ENCODE results near the gene ZGRF1. TPM values are rescaled to one million over a fixed set of nuclear protein-coding genes. Genes with fewer than 3 reads are reported as not detected.

ZGRF1 gene
- total and polyA plus RNA-seq, 9 donors, result 1.5 to 6.1 (median 4.5) TPM

DNA sequence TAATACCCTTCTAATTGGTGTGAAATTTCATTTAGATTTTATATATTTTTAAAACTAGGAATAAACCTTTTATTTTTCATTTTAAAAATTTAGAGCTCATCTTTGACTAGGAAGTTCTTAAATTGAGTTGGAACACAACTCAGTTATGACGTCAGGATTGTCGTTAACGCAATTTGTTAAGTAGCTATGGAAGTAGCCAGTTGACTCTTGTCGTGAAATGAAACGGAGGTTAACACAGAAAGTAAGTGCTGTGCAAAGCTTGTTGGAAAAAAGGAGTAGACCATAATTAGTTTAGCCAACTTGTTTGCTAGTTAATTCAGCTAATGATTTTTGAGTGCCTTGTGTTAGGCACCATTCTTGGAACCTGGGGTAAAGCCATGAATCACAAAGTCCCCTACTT, 18.6 kb upstream of the ZGRF1 start:
- Histone ChIP-seq H3K4me3 (no peak overlapping the region), H3K27ac (no peak overlapping the region), H3K36me3 (no peaks in the 10 kb centered on the region), H3K4me1 (ENCODE audit: insufficient read depth) (no peaks in the 10 kb centered on the region), H3K9me3 (no peaks in the 10 kb centered on the region), H3K27me3 (no peaks in the 10 kb centered on the region)
- DNase-seq, result no peak
- WGBS, 3 donors, result 80 to 84% (median 82%) methylated on average over 5 of the region's 5 CpGs
- intact Hi-C loops (cut with DNase I), result no loop called here
- no peak for TF ChIP-seq POLR2A (IDR thresholded peaks at IDR 0.05)
- no peak for TF ChIP-seq EP300 (IDR thresholded peaks at IDR 0.05)
- TF ChIP-seq, protein P1, sequence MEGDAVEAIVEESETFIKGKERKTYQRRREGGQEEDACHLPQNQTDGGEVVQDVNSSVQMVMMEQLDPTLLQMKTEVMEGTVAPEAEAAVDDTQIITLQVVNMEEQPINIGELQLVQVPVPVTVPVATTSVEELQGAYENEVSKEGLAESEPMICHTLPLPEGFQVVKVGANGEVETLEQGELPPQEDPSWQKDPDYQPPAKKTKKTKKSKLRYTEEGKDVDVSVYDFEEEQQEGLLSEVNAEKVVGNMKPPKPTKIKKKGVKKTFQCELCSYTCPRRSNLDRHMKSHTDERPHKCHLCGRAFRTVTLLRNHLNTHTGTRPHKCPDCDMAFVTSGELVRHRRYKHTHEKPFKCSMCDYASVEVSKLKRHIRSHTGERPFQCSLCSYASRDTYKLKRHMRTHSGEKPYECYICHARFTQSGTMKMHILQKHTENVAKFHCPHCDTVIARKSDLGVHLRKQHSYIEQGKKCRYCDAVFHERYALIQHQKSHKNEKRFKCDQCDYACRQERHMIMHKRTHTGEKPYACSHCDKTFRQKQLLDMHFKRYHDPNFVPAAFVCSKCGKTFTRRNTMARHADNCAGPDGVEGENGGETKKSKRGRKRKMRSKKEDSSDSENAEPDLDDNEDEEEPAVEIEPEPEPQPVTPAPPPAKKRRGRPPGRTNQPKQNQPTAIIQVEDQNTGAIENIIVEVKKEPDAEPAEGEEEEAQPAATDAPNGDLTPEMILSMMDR (IDR thresholded peaks at IDR 0.05), result no peak

DNA sequence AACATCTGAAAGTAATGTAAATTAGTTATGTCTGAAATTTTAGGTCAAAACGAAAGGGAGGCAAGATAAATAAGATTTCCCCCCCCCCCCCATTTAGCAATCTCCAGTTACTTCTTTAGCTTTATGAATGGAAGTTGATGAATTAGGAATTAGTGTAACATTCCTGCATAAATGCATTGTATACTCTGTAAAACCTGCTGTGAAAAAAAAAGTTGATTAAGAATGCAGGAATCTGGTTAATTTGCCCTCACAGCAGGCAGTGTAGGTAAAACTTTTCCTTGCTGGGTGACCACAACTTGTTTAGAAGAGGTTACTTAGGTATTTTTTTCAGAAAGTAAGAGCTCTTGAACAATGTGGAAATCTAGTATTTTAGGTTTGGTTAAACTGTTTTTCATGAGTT, 15.5 kb upstream of the ZGRF1 start:
- intact Hi-C loops (cut with DNase I), result no loop called here
- no peak overlapping the region for H3K27ac ChIP-seq
- no peaks in the 10 kb centered on the region for H3K9me3 ChIP-seq
- H3K27me3 ChIP-seq, result peaks cover 4% of the 10 kb centered on the region
- no peaks in the 10 kb centered on the region for H3K4me1 ChIP-seq (ENCODE audit: insufficient read depth)
- TF ChIP-seq, protein P1 (IDR thresholded peaks at IDR 0.05), result no peak
- no peak for TF ChIP-seq EP300 (IDR thresholded peaks at IDR 0.05)
- no peak overlapping the region for H3K4me3 ChIP-seq
- 34 to 48% (median 35%) methylated on average over 1 of the region's 1 CpG for WGBS, 3 donors
- no peak for DNase-seq
- no peaks in the 10 kb centered on the region for H3K36me3 ChIP-seq

DNA sequence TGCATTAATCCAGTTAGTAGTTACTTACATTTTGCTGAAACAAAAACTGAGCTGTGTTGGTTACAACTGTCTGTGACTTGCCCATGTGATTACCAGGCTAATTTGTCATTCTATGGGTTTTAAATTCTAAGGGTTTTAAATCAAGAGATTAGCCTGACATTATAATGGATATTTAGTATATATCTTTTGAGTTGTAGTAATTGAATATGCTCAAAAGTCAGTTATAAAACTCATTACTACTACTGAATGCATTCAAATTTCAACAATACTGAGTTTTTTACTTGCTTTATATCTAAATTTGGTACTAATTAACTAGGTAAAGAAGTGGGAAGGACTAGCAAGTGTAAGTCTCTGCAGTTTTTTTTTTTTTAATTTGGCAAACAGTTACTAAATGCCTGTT, 14.9 kb upstream of the ZGRF1 start:
- DNase-seq, result no peak
- H3K4me3 ChIP-seq, result no peak overlapping the region
- no peaks in the 10 kb centered on the region for H3K9me3 ChIP-seq
- TF ChIP-seq EP300 (IDR thresholded peaks at IDR 0.05), result no peak
- TF ChIP-seq POLR2A (IDR thresholded peaks at IDR 0.05), result no peak
- TF ChIP-seq, protein P1 (IDR thresholded peaks at IDR 0.05), result no peak
- intact Hi-C loops (cut with DNase I), result no loop called here
- H3K27me3 ChIP-seq, result peaks cover 4% of the 10 kb centered on the region
- H3K27ac ChIP-seq, result no peak overlapping the region
- H3K4me1 ChIP-seq (ENCODE audit: insufficient read depth), result no peaks in the 10 kb centered on the region
- no peaks in the 10 kb centered on the region for H3K36me3 ChIP-seq

DNA sequence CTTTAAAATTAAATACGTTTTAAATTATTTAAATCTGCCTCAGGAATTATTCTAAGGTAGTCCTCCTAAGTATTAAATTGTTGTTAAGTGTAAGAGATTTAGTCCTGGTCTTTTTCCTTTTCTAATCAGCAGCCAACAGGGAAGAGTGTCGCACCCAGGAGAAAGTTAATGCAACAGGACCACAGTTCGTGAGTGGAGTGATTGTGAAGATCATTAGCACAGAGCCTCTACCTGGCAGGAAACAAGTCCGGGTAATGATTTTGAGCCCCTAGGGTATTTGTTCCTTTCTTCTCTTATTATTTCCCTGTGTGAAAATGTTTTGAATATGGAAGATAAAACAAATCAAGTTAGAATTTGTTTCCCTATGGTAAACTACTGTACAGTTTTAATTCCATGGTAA, 13.6 kb upstream of the ZGRF1 start:
- Histone ChIP-seq H3K36me3 (no peaks in the 10 kb centered on the region), H3K9me3 (no peaks in the 10 kb centered on the region), H3K4me1 (ENCODE audit: insufficient read depth) (no peaks in the 10 kb centered on the region), H3K27ac (no peak overlapping the region), H3K4me3 (no peak overlapping the region), H3K27me3 (peaks cover 4% of the 10 kb centered on the region)
- TF ChIP-seq EP300 (IDR thresholded peaks at IDR 0.05), result no peak
- no peak for TF ChIP-seq POLR2A (IDR thresholded peaks at IDR 0.05)
- TF ChIP-seq, protein P1 (IDR thresholded peaks at IDR 0.05), result no peak
- DNase-seq, result no peak
- 57 to 67% (median 65%) methylated on average over 4 of the region's 4 CpGs for WGBS, 3 donors
- intact Hi-C loops (cut with DNase I), result no loop called here

DNA sequence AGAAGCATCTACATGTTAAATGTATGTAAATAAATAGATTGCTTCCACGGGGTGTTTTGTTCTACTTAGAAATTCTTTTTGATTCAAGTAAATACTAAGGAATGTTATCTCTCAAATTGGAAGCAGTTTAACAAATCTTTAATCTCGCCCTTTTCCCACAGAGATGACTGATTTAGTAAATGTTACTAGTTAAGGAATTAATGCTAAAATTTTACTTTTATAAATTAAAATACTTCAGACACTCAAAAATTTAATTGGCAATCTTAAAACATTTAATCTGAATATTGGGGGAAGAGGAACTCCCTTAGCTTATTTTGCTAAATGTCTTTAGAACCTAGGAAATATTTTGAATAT, 12.3 kb upstream of the ZGRF1 start:
- Histone ChIP-seq H3K36me3 (no peaks in the 10 kb centered on the region), H3K4me1 (ENCODE audit: insufficient read depth) (no peaks in the 10 kb centered on the region), H3K4me3 (no peak overlapping the region), H3K27me3 (peaks cover 4% of the 10 kb centered on the region), H3K27ac (no peak overlapping the region), H3K9me3 (no peaks in the 10 kb centered on the region)
- no peak for DNase-seq
- intact Hi-C loops (cut with DNase I), result no loop called here
- TF ChIP-seq EP300 (IDR thresholded peaks at IDR 0.05), result no peak
- TF ChIP-seq, protein P1 (IDR thresholded peaks at IDR 0.05), result no peak
- TF ChIP-seq POLR2A (IDR thresholded peaks at IDR 0.05), result no peak
- 44 to 47% (median 46%) methylated on average over 2 of the region's 2 CpGs for WGBS, 3 donors
